Trophoblast cell (in vitro differentiated cells and primary cell): ENCODE data around the gene EXD3.
A peak's percentile ranks its signal among the peaks of the same experiment; 100 is the strongest.

ENCODE experiments used
- DNase-seq, 2 donors: peaks; one replicate each; pipeline ENCODE4 v3.0.0-alpha.2; 2016
- H2AFZ ChIP-seq: 2 replicates; pipeline ENCODE4 v1.6.1; 2013; ENCODE audit warnings: low read length, moderate library complexity, mild to moderate bottlenecking; ENCODE audit not compliant: insufficient read depth, poor library complexity
- H2AK5ac ChIP-seq: 2 replicates; pipeline ENCODE4 v1.6.1; 2013; ENCODE audit warnings: mild to moderate bottlenecking, low read length
- H2BK120ac ChIP-seq: 2 replicates; pipeline ENCODE4 v1.6.1; 2013; ENCODE audit warnings: low read length, mild to moderate bottlenecking, moderate library complexity; ENCODE audit not compliant: insufficient read depth, poor library complexity
- H2BK12ac ChIP-seq: 2 replicates; pipeline ENCODE4 v1.6.1; 2013; ENCODE audit warnings: mild to moderate bottlenecking, low read length, moderate library complexity
- H2BK5ac ChIP-seq: 2 replicates; pipeline ENCODE4 v1.6.1; 2013; ENCODE audit warnings: low read length, low read depth, moderate library complexity, mild to moderate bottlenecking; ENCODE audit not compliant: poor library complexity
- H3K14ac ChIP-seq: 2 replicates; pipeline ENCODE4 v1.6.1; 2013; ENCODE audit warnings: mild to moderate bottlenecking, low read length
- H3K18ac ChIP-seq: 2 replicates; pipeline ENCODE4 v1.6.1; 2013; ENCODE audit warnings: mild to moderate bottlenecking, low read length
- H3K23ac ChIP-seq: 2 replicates; pipeline ENCODE4 v1.6.1; 2013; ENCODE audit warnings: low read length
- H3K27ac ChIP-seq: 2 replicates; pipeline ENCODE4 v1.5.1; 2013; ENCODE audit warnings: low read depth, mild to moderate bottlenecking, inconsistent platforms, low read length, moderate library complexity
- H3K27me3 ChIP-seq: 2 replicates; pipeline ENCODE4 v1.6.1; 2013; ENCODE audit warnings: inconsistent platforms, mild to moderate bottlenecking, low read length, moderate library complexity; ENCODE audit not compliant: insufficient read depth
- H3K36me3 ChIP-seq, 2 experiments: 1 replicate in 1 of 2; 2 replicates in 1 of 2; pipeline ENCODE4 v1.6.1; 2013; ENCODE audit warnings: low read length in 2 of 2, mild to moderate bottlenecking in 2 of 2, moderate library complexity in 1 of 2; ENCODE audit not compliant: insufficient read depth in 2 of 2, control insufficient read depth in 1 of 2
- H3K4ac ChIP-seq: 2 replicates; pipeline ENCODE4 v1.6.1; 2013; ENCODE audit warnings: low read depth, mild to moderate bottlenecking, low read length, moderate library complexity
- H3K4me1 ChIP-seq, 2 experiments: 1 replicate in 1 of 2; 2 replicates in 1 of 2; pipeline ENCODE4 v1.6.1; 2013; ENCODE audit warnings: low read length in 2 of 2, mild to moderate bottlenecking in 2 of 2, moderate library complexity in 1 of 2; ENCODE audit not compliant: insufficient read depth in 2 of 2, control insufficient read depth in 1 of 2
- H3K4me2 ChIP-seq: 2 replicates; pipeline ENCODE4 v1.6.1; 2013; ENCODE audit warnings: inconsistent platforms, mild to moderate bottlenecking, low read length, moderate library complexity
- H3K4me3 ChIP-seq: 2 replicates; pipeline ENCODE4 v1.5.1; 2013; ENCODE audit warnings: mild to moderate bottlenecking, low read depth, low read length, inconsistent platforms
- H3K79me1 ChIP-seq: one replicate; pipeline ENCODE4 v1.6.1; 2013; ENCODE audit warnings: low read length
- H3K79me2 ChIP-seq: 2 replicates; pipeline ENCODE4 v1.6.1; 2013; ENCODE audit warnings: low read length, mild to moderate bottlenecking; ENCODE audit not compliant: control insufficient read depth, insufficient read depth, poor library complexity
- H3K9ac ChIP-seq: 2 replicates; pipeline ENCODE4 v1.6.1; 2013; ENCODE audit warnings: mild to moderate bottlenecking, low read length
- H3K9me3 ChIP-seq: 2 replicates; pipeline ENCODE4 v1.6.1; 2013; ENCODE audit warnings: low read depth, mild to moderate bottlenecking, control low read depth, inconsistent platforms, low read length; ENCODE audit not compliant: insufficient read depth
- H4K12ac ChIP-seq: 2 replicates; pipeline ENCODE4 v1.6.1; 2013; ENCODE audit warnings: low read depth, mild to moderate bottlenecking, low read length, moderate library complexity
- H4K8ac ChIP-seq: 2 replicates; pipeline ENCODE4 v1.6.1; 2013; ENCODE audit warnings: low read depth, mild to moderate bottlenecking, low read length, moderate library complexity
- H4K91ac ChIP-seq: one replicate; pipeline ENCODE4 v1.6.1; 2013; ENCODE audit warnings: low read depth, mild to moderate bottlenecking, low read length, moderate library complexity
- WGBS: extraction: QIAGEN DNeasy Blood & Tissue Kit; methylation state at CpG from one replicate; pipeline ENCODE4 v1.1.7; 2013; ENCODE audit warnings: missing lambda C conversion rate; ENCODE audit not compliant: insufficient read length, insufficient coverage; ENCODE audit errors: extremely low coverage; 5-methylcytosine and 5-hydroxymethylcytosine counted together

Gene EXD3

GRCh38 chr9:137409515-137409914, 13.4 kb downstream of the EXD3 start:
- no peak overlapping the region for H3K4ac ChIP-seq
- no peak overlapping the region for H2AK5ac ChIP-seq
- no peak overlapping the region for H3K14ac ChIP-seq
- H3K27me3 ChIP-seq, result peaks cover 3% of the 10 kb centered on the region
- H3K4me3 ChIP-seq, result no peak overlapping the region
- peaks cover 0 to 2% of the 10 kb centered on the region in 2 experiments for H3K36me3 ChIP-seq
- H3K79me2 ChIP-seq, result peaks cover 2% of the 10 kb centered on the region
- H3K27ac ChIP-seq, result no peak overlapping the region
- H3K4me2 ChIP-seq, result no peak overlapping the region
- no peak overlapping the region for H2BK120ac ChIP-seq
- WGBS, result no CpG with 5 or more reads among the region's 11 CpGs
- H2BK12ac ChIP-seq, result no peak overlapping the region
- peaks cover 0 to 16% of the 10 kb centered on the region in 2 experiments for H3K4me1 ChIP-seq
- H3K9me3 ChIP-seq, result no peaks in the 10 kb centered on the region
- no peak overlapping the region for H4K91ac ChIP-seq
- no peak overlapping the region for H3K23ac ChIP-seq
- no peak overlapping the region for H3K9ac ChIP-seq
- H4K8ac ChIP-seq, result no peak overlapping the region
- H2BK5ac ChIP-seq, result no peak overlapping the region
- H4K12ac ChIP-seq, result no peak overlapping the region
- peaks cover 2% of the 10 kb centered on the region for H3K79me1 ChIP-seq
- DNase-seq, result no peak
- H2AFZ ChIP-seq, result no peak overlapping the region
- H3K18ac ChIP-seq, result no peak overlapping the region

- Histone ChIP-seq H3K27ac (no peak overlapping the region), H3K9ac (no peak overlapping the region), H3K4me1 (peaks cover 0 to 16% of the 10 kb centered on the region in 2 experiments), H4K8ac (no peak overlapping the region), H3K4me3 (no peak overlapping the region), H3K36me3 (peaks cover 0 to 2% of the 10 kb centered on the region in 2 experiments), H3K79me1 (peaks cover 2% of the 10 kb centered on the region), H3K14ac (no peak overlapping the region), H3K9me3 (no peaks in the 10 kb centered on the region), H2BK12ac (no peak overlapping the region), H2AFZ (no peak overlapping the region), H4K91ac (no peak overlapping the region), H2BK5ac (no peak overlapping the region), H3K18ac (no peak overlapping the region), H3K4me2 (no peak overlapping the region), H3K23ac (no peak overlapping the region), H3K79me2 (peaks cover 2% of the 10 kb centered on the region), H2AK5ac (no peak overlapping the region), H2BK120ac (no peak overlapping the region), H3K4ac (no peak overlapping the region), H4K12ac (no peak overlapping the region), H3K27me3 (peaks cover 3% of the 10 kb centered on the region)
- no CpG with 5 or more reads among the region's 24 CpGs for WGBS
- peak; percentile 70 to 77 for DNase-seq
These were observed 14.1 kb downstream of the EXD3 start for GRCh38 chr9:137408651-137409405.

- no peak overlapping the region for H3K4ac ChIP-seq
- no peak overlapping the region for H3K4me3 ChIP-seq
- no peak overlapping the region for H2AK5ac ChIP-seq
- H3K4me1 ChIP-seq, result peaks cover 0 to 16% of the 10 kb centered on the region in 2 experiments
- H3K9ac ChIP-seq, result no peak overlapping the region
- no peaks in the 10 kb centered on the region for H3K9me3 ChIP-seq
- no peak overlapping the region for H3K18ac ChIP-seq
- H2BK12ac ChIP-seq, result no peak overlapping the region
- no peak overlapping the region for H3K23ac ChIP-seq
- no peak overlapping the region for H3K27ac ChIP-seq
- peaks cover 0 to 2% of the 10 kb centered on the region in 2 experiments for H3K36me3 ChIP-seq
- no peak overlapping the region for H2BK5ac ChIP-seq
- H4K91ac ChIP-seq, result no peak overlapping the region
- no peak for DNase-seq
- H2BK120ac ChIP-seq, result no peak overlapping the region
- peaks cover 2% of the 10 kb centered on the region for H3K79me2 ChIP-seq
- H3K4me2 ChIP-seq, result no peak overlapping the region
- no peak overlapping the region for H3K14ac ChIP-seq
- WGBS, result no CpG with 5 or more reads among the region's 31 CpGs
- peaks cover 3% of the 10 kb centered on the region for H3K27me3 ChIP-seq
- no peak overlapping the region for H4K8ac ChIP-seq
- peaks cover 2% of the 10 kb centered on the region for H3K79me1 ChIP-seq
- H2AFZ ChIP-seq, result no peak overlapping the region
- H4K12ac ChIP-seq, result no peak overlapping the region
These were observed 15.2 kb downstream of the EXD3 start for GRCh38 chr9:137407590-137408300.

- H3K23ac ChIP-seq, result no peak overlapping the region
- H3K9ac ChIP-seq, result no peak overlapping the region
- peaks cover 0 to 2% of the 10 kb centered on the region in 2 experiments for H3K36me3 ChIP-seq
- no peak overlapping the region for H4K91ac ChIP-seq
- no CpG with 5 or more reads among the region's 63 CpGs for WGBS
- H3K27ac ChIP-seq, result no peak overlapping the region
- no peak overlapping the region for H3K4me3 ChIP-seq
- peak; percentile 44 to 53 for DNase-seq
- peaks cover 3% of the 10 kb centered on the region for H3K27me3 ChIP-seq
- peak overlapping the region; percentile 61 for H3K4me2 ChIP-seq
- no peak overlapping the region for H3K18ac ChIP-seq
- peak overlapping the region; percentile 8 for H4K8ac ChIP-seq
- no peak overlapping the region for H2BK5ac ChIP-seq
- peaks cover 2% of the 10 kb centered on the region for H3K79me1 ChIP-seq
- no peak overlapping the region for H2BK120ac ChIP-seq
- no peak overlapping the region for H3K4ac ChIP-seq
- H2AK5ac ChIP-seq, result no peak overlapping the region
- H2BK12ac ChIP-seq, result no peak overlapping the region
- H4K12ac ChIP-seq, result no peak overlapping the region
- no peaks in the 10 kb centered on the region for H3K9me3 ChIP-seq
- peaks cover 0 to 16% of the 10 kb centered on the region in 2 experiments for H3K4me1 ChIP-seq
- H2AFZ ChIP-seq, result no peak overlapping the region
- H3K79me2 ChIP-seq, result peaks cover 2% of the 10 kb centered on the region
- H3K14ac ChIP-seq, result no peak overlapping the region
These were observed 15.9 kb downstream of the EXD3 start for GRCh38 chr9:137406876-137407589.
